IMR-90 (cell line): Measurements from ENCODE around the gene INTU.

Experiments used
- BHLHE40 ChIP-seq: fragments of 150-350 bp; IDR thresholded peaks from 2 replicates; pipeline ENCODE4 v1.6.1; 2016; ENCODE audit warnings: mild to moderate bottlenecking, low read depth, low read length
- CHD1 ChIP-seq: IDR thresholded peaks from 2 replicates; pipeline ENCODE4 v1.6.1; 2012; ENCODE audit warnings: low read depth, low read length, improper control_type of control experiment
- ELK1 ChIP-seq: fragments of 150-350 bp; IDR thresholded peaks from 2 replicates; pipeline ENCODE4 v1.6.1; 2016; ENCODE audit warnings: low read depth, mild to moderate bottlenecking, low read length, moderate library complexity, borderline replicate concordance
- MAZ ChIP-seq: IDR thresholded peaks from 2 replicates; pipeline ENCODE4 v1.6.1; 2012; ENCODE audit warnings: low read depth, mild to moderate bottlenecking, low read length, improper control_type of control experiment, moderate library complexity, borderline replicate concordance
- MXI1 ChIP-seq: IDR thresholded peaks from 2 replicates; pipeline ENCODE4 v1.6.1; 2012; ENCODE audit warnings: low read depth, mild to moderate bottlenecking, low read length, moderate library complexity, borderline replicate concordance
- NFE2L2 ChIP-seq: fragments of 150-350 bp; IDR thresholded peaks from 2 replicates; pipeline ENCODE4 v1.6.1; 2016; ENCODE audit warnings: low read depth, mild to moderate bottlenecking, low read length
- POLR2A ChIP-seq: IDR thresholded peaks from 2 replicates; pipeline ENCODE4 v1.6.1; 2012; ENCODE audit warnings: mild to moderate bottlenecking, low read depth, low read length
- RFX5 ChIP-seq: IDR thresholded peaks from 2 replicates; pipeline ENCODE4 v1.8.0; 2012; ENCODE audit warnings: low read depth, mild to moderate bottlenecking, low read length, moderate library complexity
- SMC3 ChIP-seq: fragments of 150-350 bp; IDR thresholded peaks from 2 replicates; pipeline ENCODE4 v1.6.1; 2016; ENCODE audit warnings: low read depth, mild to moderate bottlenecking, antibody characterized with exemption, low read length, moderate library complexity
- TF ChIP-seq, protein P1 (sequence below): conservative IDR thresholded peaks from 2 replicates; pipeline ENCODE4 v1.5.1; 2012; ENCODE audit warnings: mild to moderate bottlenecking, low read depth, low read length, improper control_type of control experiment
- TF ChIP-seq, protein P2 (sequence below): fragments of 150-350 bp; IDR thresholded peaks from 2 replicates; pipeline ENCODE4 v1.6.1; 2017; ENCODE audit warnings: mild to moderate bottlenecking, antibody characterized with exemption, low read length, low read depth

GRCh38 chr4:127622621-127622920, 10.2 kb upstream of the INTU start:
- TF ChIP-seq SMC3 (no peak), MXI1 (no peak), MAZ (no peak), NFE2L2 (no peak), ELK1 (no peak), BHLHE40 (no peak), POLR2A (no peak), RFX5 (no peak), CHD1 (no peak)
- TF ChIP-seq, protein P1, sequence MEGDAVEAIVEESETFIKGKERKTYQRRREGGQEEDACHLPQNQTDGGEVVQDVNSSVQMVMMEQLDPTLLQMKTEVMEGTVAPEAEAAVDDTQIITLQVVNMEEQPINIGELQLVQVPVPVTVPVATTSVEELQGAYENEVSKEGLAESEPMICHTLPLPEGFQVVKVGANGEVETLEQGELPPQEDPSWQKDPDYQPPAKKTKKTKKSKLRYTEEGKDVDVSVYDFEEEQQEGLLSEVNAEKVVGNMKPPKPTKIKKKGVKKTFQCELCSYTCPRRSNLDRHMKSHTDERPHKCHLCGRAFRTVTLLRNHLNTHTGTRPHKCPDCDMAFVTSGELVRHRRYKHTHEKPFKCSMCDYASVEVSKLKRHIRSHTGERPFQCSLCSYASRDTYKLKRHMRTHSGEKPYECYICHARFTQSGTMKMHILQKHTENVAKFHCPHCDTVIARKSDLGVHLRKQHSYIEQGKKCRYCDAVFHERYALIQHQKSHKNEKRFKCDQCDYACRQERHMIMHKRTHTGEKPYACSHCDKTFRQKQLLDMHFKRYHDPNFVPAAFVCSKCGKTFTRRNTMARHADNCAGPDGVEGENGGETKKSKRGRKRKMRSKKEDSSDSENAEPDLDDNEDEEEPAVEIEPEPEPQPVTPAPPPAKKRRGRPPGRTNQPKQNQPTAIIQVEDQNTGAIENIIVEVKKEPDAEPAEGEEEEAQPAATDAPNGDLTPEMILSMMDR = no peak
- TF ChIP-seq, protein P2, sequence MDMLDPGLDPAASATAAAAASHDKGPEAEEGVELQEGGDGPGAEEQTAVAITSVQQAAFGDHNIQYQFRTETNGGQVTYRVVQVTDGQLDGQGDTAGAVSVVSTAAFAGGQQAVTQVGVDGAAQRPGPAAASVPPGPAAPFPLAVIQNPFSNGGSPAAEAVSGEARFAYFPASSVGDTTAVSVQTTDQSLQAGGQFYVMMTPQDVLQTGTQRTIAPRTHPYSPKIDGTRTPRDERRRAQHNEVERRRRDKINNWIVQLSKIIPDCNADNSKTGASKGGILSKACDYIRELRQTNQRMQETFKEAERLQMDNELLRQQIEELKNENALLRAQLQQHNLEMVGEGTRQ = no peak
